ENCODE data around the gene FRMPD1. TPM values are rescaled to one million over a fixed set of nuclear protein-coding genes. Genes with fewer than 3 reads are reported as not detected.

FRMPD1 gene
- total RNA-seq = under 0.01 TPM in 1 of 2 replicates, not detected in the other

GRCh38 chr9:37650873-37651768 is at the start of gene FRMPD1:
FRMPD1 (plus strand) TSS chr9:37650954; CDS start chr9:37692642, 41,688 bp downstream.

DNA sequence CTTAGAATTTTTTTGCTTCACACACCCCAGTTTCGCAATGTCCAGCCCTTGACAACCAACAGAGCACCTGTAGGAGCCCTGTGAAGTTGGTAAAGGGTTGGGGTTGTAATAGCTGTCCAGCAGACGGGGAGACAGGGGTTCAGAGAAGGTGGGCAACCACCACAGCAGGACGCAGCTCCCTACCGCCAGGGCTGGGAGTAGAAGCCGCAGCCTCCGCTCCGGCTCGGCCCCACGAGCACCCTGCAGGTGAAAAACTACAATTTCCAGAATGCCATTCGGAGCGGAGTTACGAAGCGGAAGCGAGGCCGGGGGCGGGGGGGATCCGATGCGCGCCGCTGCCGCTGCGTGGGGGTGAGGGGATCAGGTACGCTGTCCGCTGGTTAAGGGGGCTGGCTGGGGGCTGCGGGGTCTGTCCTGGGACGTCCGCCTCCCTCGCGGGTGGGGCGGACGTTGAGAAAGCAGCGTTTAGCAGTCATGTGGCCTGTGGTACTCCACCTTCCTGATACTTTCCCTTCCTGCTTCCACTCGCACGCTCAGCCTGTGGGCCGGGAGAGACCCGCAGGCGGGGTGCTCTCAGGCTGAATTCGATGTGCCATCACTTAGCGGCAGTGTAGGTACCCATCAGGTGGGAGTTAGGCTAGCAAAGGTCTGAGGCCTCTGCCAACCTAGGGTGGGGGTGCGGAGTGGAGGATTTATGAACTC is 102.9 kb downstream of the FRMPD1 start, which contains the start of gene TRMT10B:
TSS of gene TRMT10B (plus strand) at position 317 of the 702 bp plus-strand sequence. CDS start 8,127 bp downstream, outside the sequence.

DNA sequence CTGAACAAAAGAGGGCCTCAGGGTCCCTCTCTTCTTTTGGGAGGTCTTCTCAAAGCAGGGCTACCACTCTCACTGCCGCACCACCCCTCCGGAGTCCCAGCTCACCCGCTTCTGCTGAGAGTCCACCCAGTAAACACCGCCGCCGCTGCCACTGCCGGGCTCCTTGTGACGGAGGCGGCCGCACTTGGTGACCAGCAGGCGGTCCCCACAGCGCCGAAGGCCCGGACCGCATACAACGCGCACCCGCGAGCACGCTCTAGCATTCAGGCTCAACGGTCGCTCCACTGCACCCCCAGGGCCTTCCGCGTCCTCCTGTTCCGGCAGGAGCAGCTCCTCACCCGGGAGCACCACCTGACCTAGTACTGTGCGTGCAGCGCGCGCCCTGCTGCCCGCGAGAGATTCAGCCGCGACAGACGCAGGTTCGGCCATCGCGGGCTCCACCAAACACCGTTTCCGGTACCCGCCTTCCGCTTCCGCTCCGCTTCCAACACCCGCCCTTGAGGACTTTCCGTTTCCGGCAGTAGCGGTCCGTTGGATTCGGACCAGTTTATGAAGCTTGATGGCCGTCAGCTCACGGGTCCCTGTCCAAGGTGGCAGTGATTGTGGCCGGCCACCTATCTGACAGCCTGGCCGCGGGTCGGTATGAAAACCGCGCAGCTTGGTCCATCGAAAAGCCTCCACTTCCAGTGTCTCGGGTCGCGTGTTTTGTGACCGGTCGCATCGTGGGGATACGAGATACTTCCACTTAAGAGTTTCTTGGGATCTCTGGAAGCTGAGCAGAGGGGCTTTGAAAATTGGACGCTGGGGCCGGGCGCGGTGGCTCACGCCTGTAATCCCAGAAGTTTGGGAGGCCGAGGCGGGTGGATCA is 134.1 kb downstream of the FRMPD1 start, which contains the start of gene EXOSC3:
TSS of gene EXOSC3 (minus strand) at position 449 of the 868 bp plus-strand sequence. CDS start at position 429, 20 bp downstream.

Other genes with a start within 250 kb of the FRMPD1 start
- gene GRHPR, start 228.3 kb upstream of the FRMPD1 start, total RNA-seq = 152 and 154 TPM in 2 replicates
- 7.4 and 8.5 TPM in 2 replicates for gene ZBTB5, start 185.5 kb upstream of the FRMPD1 start, total RNA-seq
- 33.3 and 39.1 TPM in 2 replicates for gene POLR1E, start 165.0 kb upstream of the FRMPD1 start, total RNA-seq
- gene FBXO10, start 74.6 kb upstream of the FRMPD1 start, total RNA-seq = 1.6 and 1.9 TPM in 2 replicates
- 131 and 194 TPM in 2 replicates for gene TOMM5, start 58.4 kb upstream of the FRMPD1 start, total RNA-seq
- 2.0 and 4.9 TPM in 2 replicates for gene TRMT10B, start 102.9 kb downstream of the FRMPD1 start, total RNA-seq
- 41.3 and 58.1 TPM in 2 replicates for gene EXOSC3, start 134.1 kb downstream of the FRMPD1 start, total RNA-seq
- gene DCAF10, start 149.8 kb downstream of the FRMPD1 start, total RNA-seq = 14.8 and 15.0 TPM in 2 replicates